Naive thymus-derived CD4-positive, alpha-beta T cell (primary cell): ENCODE measurements around the gene SLC44A4. TPM values are rescaled to one million over a fixed set of nuclear protein-coding genes. Genes with fewer than 3 reads are reported as not detected.
"Not testable (repeated sequence)": the region's sequence is repeated elsewhere in the genome, so short reads cannot be mapped to it uniquely, and the experiment has no call there.

Experiments
- ATAC-seq: fragments of 150-1000 bp; cut with Tn5 transposase; 2 replicates; pipeline ENCODE4 v1.10.0; 2021; ENCODE audit warnings: mild to moderate bottlenecking, moderate library complexity
- CTCF ChIA-PET: fragments of 350-600 bp; sonication (Branson Sonifier 250); formaldehyde crosslinking; loops from one replicate; lab custom pipeline; 2021; ENCODE audit warnings: antibody characterized with exemption; lab: Charles Lee
- POLR2A ChIA-PET: fragments of 350-600 bp; sonication (Branson Sonifier 250); formaldehyde crosslinking; loops from one replicate; lab custom pipeline; 2021; ENCODE audit warnings: antibody characterized with exemption, inconsistent platforms; lab: Charles Lee
- DNase-seq, 9 donors: peaks; one replicate each; pipeline versions ENCODE4 v3.0.0 to v3.0.0-alpha.2; 2020 to 2022; ENCODE audit warnings: mixed read lengths in 1 of 9
- H3K27ac ChIP-seq: one replicate; pipeline ENCODE4 v1.7.0; 2013; ENCODE audit warnings: mild to moderate bottlenecking, low read depth, low read length, moderate library complexity
- H3K27me3 ChIP-seq, 2 donors: one replicate each; pipeline ENCODE4 v1.7.0; 2013; ENCODE audit warnings: low read length in 2 of 2, mild to moderate bottlenecking in 2 of 2, moderate library complexity in 2 of 2; ENCODE audit not compliant: control insufficient read depth in 2 of 2, insufficient read depth in 2 of 2
- H3K36me3 ChIP-seq, 3 experiments: 1 replicate in 2 of 3; 2 replicates in 1 of 3; pipeline ENCODE4 v1.7.0; 2013; ENCODE audit warnings: low read length in 3 of 3, mild to moderate bottlenecking in 3 of 3, moderate library complexity in 1 of 3; ENCODE audit not compliant: insufficient read depth in 3 of 3, control insufficient read depth in 2 of 3
- H3K4me1 ChIP-seq, 2 donors: one replicate each; pipeline ENCODE4 v1.7.0; 2013; ENCODE audit warnings: low read length in 2 of 2, mild to moderate bottlenecking in 2 of 2, moderate library complexity in 1 of 2; ENCODE audit not compliant: control insufficient read depth in 2 of 2, insufficient read depth in 2 of 2
- H3K4me3 ChIP-seq: 2 replicates; pipeline ENCODE4 v1.7.0; 2013; ENCODE audit warnings: mild to moderate bottlenecking, low read length
- H3K9me3 ChIP-seq, 3 experiments: 1 replicate in 2 of 3; 2 replicates in 1 of 3; pipeline ENCODE4 v1.7.0; 2013; ENCODE audit warnings: low read length in 3 of 3; ENCODE audit not compliant: control insufficient read depth in 2 of 3
- H3K27ac Mint-ChIP-seq, 9 donors: one replicate each; pipeline ENCODE4 v1.8.0; 2020 to 2022; ENCODE audit warnings: mixed read lengths in 9 of 9, mild to moderate bottlenecking in 8 of 9, moderate library complexity in 5 of 9, inconsistent platforms in 2 of 9
- H3K27me3 Mint-ChIP-seq, 5 donors: one replicate each; pipeline ENCODE4 v1.8.0; 2021 to 2022; ENCODE audit warnings: mixed read lengths in 5 of 5, mild to moderate bottlenecking in 1 of 5
- H3K36me3 Mint-ChIP-seq, 5 donors: one replicate each; pipeline ENCODE4 v1.8.0; 2020 to 2022; ENCODE audit warnings: mixed read lengths in 5 of 5, mild to moderate bottlenecking in 3 of 5, inconsistent platforms in 1 of 5
- H3K4me1 Mint-ChIP-seq, 7 donors: one replicate each; pipeline ENCODE4 v1.8.0; 2020 to 2022; ENCODE audit warnings: mixed read lengths in 7 of 7, mild to moderate bottlenecking in 3 of 7, inconsistent platforms in 1 of 7
- H3K4me3 Mint-ChIP-seq, 10 donors: one replicate each; pipeline ENCODE4 v1.8.0; 2020 to 2022; ENCODE audit warnings: mild to moderate bottlenecking in 10 of 10, mixed read lengths in 10 of 10, moderate library complexity in 6 of 10, inconsistent platforms in 2 of 10
- H3K9me3 Mint-ChIP-seq, 11 donors: one replicate each; pipeline ENCODE4 v1.8.0; 2020 to 2022; ENCODE audit warnings: mixed read lengths in 11 of 11, mild to moderate bottlenecking in 4 of 11, inconsistent platforms in 1 of 11, moderate library complexity in 1 of 11
- intact Hi-C, 2 donors: fragments of 100-400 bp; cut with micrococcal nuclease; formaldehyde crosslinking; loops; one replicate each; pipeline ENCODE4 v1.15.1; 2023
- polyA plus RNA-seq, 2 donors: library from polyadenylated mRNA; unstranded; fragments of 300-500 nt; fragmentation: Illumina TruSeq; gene quantifications; one replicate each; pipeline ENCODE4 v1.2.3, GENCODE V29; 2021
- total RNA-seq, 6 experiments: library from RNA in 5 of 6; stranded (reverse) in 5 of 6; gene quantifications; 1 replicate in 5 of 6; 2 replicates in 1 of 6; pipeline ENCODE4 v1.2.3 and lab custom pipeline; 2021 to 2026

SLC44A4 gene
- total and polyA plus RNA-seq, 7 experiments from 2014 or later: not detected

DNA sequence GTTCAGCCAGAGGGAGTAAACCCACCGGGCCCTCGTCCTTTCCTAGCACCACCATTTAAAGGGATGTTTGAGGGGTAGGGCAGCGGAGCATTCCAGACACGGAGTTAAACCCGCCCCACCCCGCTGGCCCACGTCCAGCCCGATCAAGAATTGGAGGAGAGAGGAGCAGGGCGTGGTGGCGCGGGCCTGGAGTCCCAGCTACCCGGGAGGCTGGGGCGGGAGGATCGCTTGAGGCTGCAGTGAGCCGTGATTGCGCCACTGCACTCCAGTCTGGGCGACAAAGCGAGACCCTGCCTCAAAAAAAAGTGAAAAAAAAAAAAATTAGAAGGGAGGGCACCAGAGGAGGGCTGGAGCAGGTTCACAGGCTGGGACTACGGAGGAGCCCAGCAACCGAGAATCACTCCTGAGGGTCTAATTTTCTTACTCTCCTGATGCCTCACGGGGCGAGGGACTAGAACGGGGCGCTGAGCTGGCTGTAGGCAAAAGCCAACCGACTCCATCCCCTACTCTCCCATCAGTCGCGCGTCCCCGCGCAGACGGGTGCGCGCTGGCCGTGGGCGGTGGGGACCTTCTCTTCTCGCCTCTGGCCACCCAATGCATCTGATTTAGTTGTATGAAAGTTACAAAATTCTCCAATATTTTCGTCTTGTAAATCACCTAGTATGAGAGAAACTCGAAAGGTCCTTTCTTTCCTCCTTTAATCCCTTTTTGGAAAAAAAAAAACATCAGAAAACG is 57.3 kb downstream of the SLC44A4 start:
- H3K27ac Mint-ChIP-seq: peak overlapping the region; percentile 87 to 98 (median 94)
- CTCF ChIA-PET: interaction anchor here (0.6 kb wide), 2 partner anchors 66 to 83 kb away, joined by 3 read pairs; no protein-coding TSS in a partner anchor

DNA sequence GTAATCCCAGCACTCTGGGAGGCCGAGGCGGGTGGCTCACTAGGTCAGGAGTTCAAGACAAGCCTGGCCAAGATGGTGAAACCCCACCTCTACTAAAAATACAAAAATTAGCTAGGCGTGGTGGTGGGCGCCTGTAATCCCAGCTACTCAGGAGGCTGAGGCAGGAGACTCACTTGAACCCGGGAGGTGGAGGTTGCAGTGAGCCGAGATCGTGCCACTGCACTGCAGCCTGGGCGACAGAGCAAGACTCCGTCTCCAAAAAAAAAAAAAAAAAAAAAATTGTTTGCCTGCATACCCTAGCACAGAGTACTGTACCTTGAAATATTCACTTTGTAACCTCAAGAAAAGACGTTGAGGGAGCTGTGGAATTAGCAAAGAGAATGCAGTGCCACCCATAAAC is 58.4 kb downstream of the SLC44A4 start:
- H3K4me1 Mint-ChIP-seq: peaks cover 5 to 56% (median 50%) of the 10 kb centered on the region in 7 donors
- H3K27ac ChIP-seq, DNase-seq, CTCF ChIA-PET, H3K9me3 ChIP-seq, ATAC-seq, H3K36me3 ChIP-seq, H3K9me3 Mint-ChIP-seq, H3K27me3 Mint-ChIP-seq, H3K4me3 ChIP-seq, H3K27me3 ChIP-seq: not testable (repeated sequence)
- POLR2A ChIA-PET: interaction anchor here (1.0 to 3.7 kb wide), 6 partner anchors 10 to 91 kb away, joined by 3 to 23 read pairs (median 4); partner anchors contain the start of genes DDAH2, LSM2 and VARS1
- intact Hi-C loops: loop anchor here in 1 of 2 donors (10.0 kb wide), 1 partner anchor 374 kb away; the partner anchor contains the start of genes GPSM3 and PBX2
- H3K4me3 Mint-ChIP-seq: peak overlapping the region in 9 of 10 donors; percentile 92 to 98 (median 95)
- peaks cover 21% of the 10 kb centered on the region in 2 donors for H3K4me1 ChIP-seq
- H3K27ac Mint-ChIP-seq: peak overlapping the region in 6 of 9 donors; percentile 82 to 98 (median 95)
- H3K36me3 Mint-ChIP-seq: peaks cover 0 to 13% (median 0%) of the 10 kb centered on the region in 5 donors

More for the DNA sequence above, 57.3 kb downstream of the SLC44A4 start:
- POLR2A ChIA-PET: interaction anchor here (0.6 to 1.4 kb wide), 5 partner anchors 83 to 280 kb away, joined by 3 to 5 read pairs (median 4); partner anchors contain the start of genes ABHD16A, DDX39B and LY6G5C
- Mint-ChIP-seq H3K27me3 (no peaks in the 10 kb centered on the region), H3K4me1 (peaks cover 5 to 64% (median 54%) of the 10 kb centered on the region in 7 donors), H3K36me3 (peaks cover 0 to 13% (median 0%) of the 10 kb centered on the region in 5 donors), H3K4me3 (peak overlapping the region; percentile 92 to 98 (median 94)), H3K9me3 (no peaks in the 10 kb centered on the region)
- no peaks in the 10 kb centered on the region for H3K27me3 ChIP-seq
- H3K36me3 ChIP-seq: no peaks in the 10 kb centered on the region
- peak overlapping the region; percentile 92 for H3K4me3 ChIP-seq
- intact Hi-C loops: loop anchor here (1.0 to 10.0 kb wide), 2 partner anchors 156 to 373 kb away; partner anchors contain the start of genes GPSM3 (in 1 of the 2) and PBX2 (in 1 of the 2)
- peak overlapping the region; percentile 81 for H3K27ac ChIP-seq
- ATAC-seq: peak; percentile 34
- no peaks in the 10 kb centered on the region for H3K9me3 ChIP-seq
- peak in 1 of 9 donors; percentile 79 for DNase-seq
- peaks cover 21 to 23% of the 10 kb centered on the region in 2 donors for H3K4me1 ChIP-seq

DNA sequence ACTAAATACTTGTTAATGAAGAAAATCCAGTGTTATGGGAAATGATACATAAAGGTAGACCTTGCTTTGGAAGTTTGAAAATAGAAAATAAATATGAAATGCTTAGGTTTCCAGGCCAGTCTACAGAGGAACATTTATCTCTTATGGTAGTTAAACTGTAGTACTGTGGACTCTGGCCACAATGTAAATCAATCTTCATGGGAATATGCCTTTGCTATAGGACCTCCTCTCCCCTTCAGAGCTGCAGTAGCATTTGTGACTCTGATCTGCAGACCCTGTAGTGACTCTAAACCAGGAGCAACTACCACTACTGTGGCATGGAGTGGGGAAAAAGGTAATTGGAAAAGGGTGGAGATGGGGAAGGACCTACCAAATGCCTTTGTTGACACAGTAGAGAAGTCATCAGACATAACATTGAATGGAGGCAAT is 58.9 kb downstream of the SLC44A4 start:
- H3K4me1 ChIP-seq: peaks cover 21% of the 10 kb centered on the region in 2 donors
- H3K27me3 Mint-ChIP-seq: no peaks in the 10 kb centered on the region
- intact Hi-C loops: loop anchor here in 1 of 2 donors (10.0 kb wide), 1 partner anchor 375 kb away; the partner anchor contains the start of genes GPSM3 and PBX2
- peak overlapping the region in 8 of 9 donors; percentile 32 to 85 (median 64) for H3K27ac Mint-ChIP-seq
- H3K9me3 Mint-ChIP-seq: no peaks in the 10 kb centered on the region
- H3K36me3 ChIP-seq: peaks cover 0 to 4% (median 0%) of the 10 kb centered on the region in 3 experiments
- H3K4me3 Mint-ChIP-seq: peak overlapping the region in 8 of 10 donors; percentile 47 to 77 (median 60)
- H3K9me3 ChIP-seq: no peaks in the 10 kb centered on the region
- no peaks in the 10 kb centered on the region for H3K27me3 ChIP-seq
- DNase-seq (no peak), ATAC-seq (no peak)
- ChIA-PET POLR2A (interaction anchor here (0.8 to 3.7 kb wide), 7 partner anchors 10 to 261 kb away, joined by 3 to 23 read pairs (median 4); partner anchors contain the start of genes DDAH2, LSM2 and VARS1), CTCF (interaction anchor here (0.5 kb wide), 1 partner anchor 270 kb away, joined by 3 read pairs; no protein-coding TSS in a partner anchor)
- H3K36me3 Mint-ChIP-seq: peaks cover 0 to 13% (median 0%) of the 10 kb centered on the region in 5 donors
- no peak overlapping the region for H3K27ac ChIP-seq
- H3K4me1 Mint-ChIP-seq: peaks cover 5 to 52% (median 47%) of the 10 kb centered on the region in 7 donors
- no peak overlapping the region for H3K4me3 ChIP-seq

DNA sequence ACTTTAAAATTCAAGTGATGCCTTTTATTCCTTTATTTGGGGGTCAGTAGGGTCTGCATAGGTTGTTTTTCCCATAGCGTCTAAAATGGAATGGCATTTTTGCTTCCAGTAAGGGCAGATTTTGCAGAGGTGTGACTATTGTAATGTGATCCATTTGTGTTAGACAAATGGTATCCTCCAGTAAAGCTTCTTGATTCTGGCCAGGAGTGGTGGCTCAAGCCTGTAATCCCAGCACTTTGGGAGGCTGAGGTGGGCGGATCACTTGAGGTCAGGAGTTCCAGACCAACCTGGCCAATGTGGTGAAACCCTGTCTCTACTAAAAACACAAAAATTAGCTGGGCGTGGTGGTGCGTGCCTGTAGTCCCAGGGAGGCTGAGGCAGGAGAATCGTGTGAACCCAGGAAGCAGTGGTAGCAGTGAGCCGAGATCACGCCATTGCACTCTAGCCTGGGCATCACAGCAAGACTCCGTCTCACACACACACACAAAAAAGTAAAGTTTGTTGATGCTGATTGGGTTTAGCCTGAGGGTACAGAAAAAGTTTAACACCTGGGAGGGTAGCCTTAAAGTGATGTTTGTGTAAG is 60.8 kb downstream of the SLC44A4 start:
- not testable (repeated sequence) for H3K27me3 ChIP-seq, DNase-seq, H3K9me3 ChIP-seq, H3K36me3 ChIP-seq, H3K27me3 Mint-ChIP-seq, H3K9me3 Mint-ChIP-seq, ATAC-seq
- intact Hi-C loops: loop anchor here in 1 of 2 donors (2.0 kb wide), 3 partner anchors 13 to 89 kb away; partner anchors contain the start of gene DDAH2
- H3K4me1 Mint-ChIP-seq: peaks cover 7 to 58% (median 51%) of the 10 kb centered on the region in 7 donors
- H3K36me3 Mint-ChIP-seq: peaks cover 0 to 13% (median 0%) of the 10 kb centered on the region in 5 donors
- Histone ChIP-seq H3K4me3 (peak overlapping the region; percentile 59), H3K4me1 (peaks cover 28 to 31% of the 10 kb centered on the region in 2 donors), H3K27ac (peak overlapping the region; percentile 65)
- peak overlapping the region; percentile 72 to 98 (median 88) for H3K4me3 Mint-ChIP-seq
- ChIA-PET POLR2A (interaction anchor here (0.9 to 3.7 kb wide), 14 partner anchors 9 to 165 kb away, joined by 3 to 23 read pairs (median 6); partner anchors contain the start of genes ABHD16A, BAG6, C6orf47 and DDAH2), CTCF (interaction anchor here (0.6 to 1.5 kb wide), 11 partner anchors 11 to 144 kb away, joined by 3 to 9 read pairs (median 4); partner anchors contain the start of genes LSM2 and VARS1)
- peak overlapping the region; percentile 70 to 97 (median 91) for H3K27ac Mint-ChIP-seq

- not testable (repeated sequence) for H3K36me3 ChIP-seq, H3K9me3 ChIP-seq, H3K27me3 Mint-ChIP-seq, H3K27me3 ChIP-seq, H3K9me3 Mint-ChIP-seq
- H3K4me1 ChIP-seq: peaks cover 28 to 37% of the 10 kb centered on the region in 2 donors
- peaks cover 11 to 57% (median 51%) of the 10 kb centered on the region in 7 donors for H3K4me1 Mint-ChIP-seq
- DNase-seq: peak in 6 of 9 donors; percentile 57 to 72 (median 70)
- CTCF ChIA-PET: interaction anchor here (0.7 to 1.5 kb wide), 9 partner anchors 11 to 143 kb away, joined by 3 to 9 read pairs (median 4); partner anchors contain the start of genes LSM2 and VARS1
- H3K27ac Mint-ChIP-seq: peak overlapping the region; percentile 70 to 97 (median 91)
- peak; percentile 63 for ATAC-seq
- H3K36me3 Mint-ChIP-seq: peaks cover 0 to 13% (median 0%) of the 10 kb centered on the region in 5 donors
- peak overlapping the region; percentile 59 for H3K4me3 ChIP-seq
- POLR2A ChIA-PET: interaction anchor here (0.9 to 3.7 kb wide), 14 partner anchors 10 to 164 kb away, joined by 3 to 23 read pairs (median 6); partner anchors contain the start of genes ABHD16A, BAG6, C6orf47 and DDAH2
- H3K4me3 Mint-ChIP-seq: peak overlapping the region; percentile 72 to 98 (median 88)
- H3K27ac ChIP-seq: peak overlapping the region; percentile 65
- intact Hi-C loops: loop anchor here in 1 of 2 donors (2.0 kb wide), 3 partner anchors 13 to 89 kb away; partner anchors contain the start of gene DDAH2
These were observed 61.5 kb downstream of the SLC44A4 start for GRCh38 chr6:31817133-31817928.
